NCI-H1694 treated with DMSO at 0.1 percent for 48 hours (cell line): ENCODE results near the gene SDR9C7.
"Not testable (repeated sequence)": the region's sequence is repeated elsewhere in the genome, so short reads cannot be mapped to it uniquely, and the experiment has no call there.

ENCODE experiments used
- DNase-seq: peaks from one replicate; lab custom pipeline; 2025; lab: John Stamatoyannopoulos, UW

SDR9C7 gene

GRCh38 chr12:56953314-56953713 lies 19.1 kb upstream of the SDR9C7 start:
- DNase-seq: no peak

- DNase-seq: no peak
Measured at GRCh38 chr12:56951582-56952339, 17.6 kb upstream of the SDR9C7 start.

- DNase-seq: no peak
Measured at GRCh38 chr12:56948881-56949280, 14.7 kb upstream of the SDR9C7 start.

- DNase-seq: no peak
Measured at GRCh38 chr12:56948457-56948777, 14.2 kb upstream of the SDR9C7 start.

- no peak for DNase-seq
Measured at GRCh38 chr12:56947633-56948456, 13.6 kb upstream of the SDR9C7 start.

- DNase-seq: no peak
Measured at GRCh38 chr12:56943878-56944277, 9.7 kb upstream of the SDR9C7 start.

GRCh38 chr12:56943374-56943773 lies 9.2 kb upstream of the SDR9C7 start:
- not testable (repeated sequence) for DNase-seq

GRCh38 chr12:56941299-56942017 lies 7.2 kb upstream of the SDR9C7 start:
- DNase-seq: no peak

GRCh38 chr12:56940942-56941298 lies 6.7 kb upstream of the SDR9C7 start:
- DNase-seq: not testable (repeated sequence)

- DNase-seq: no peak
Measured at GRCh38 chr12:56935752-56936151, 1.5 kb upstream of the SDR9C7 start.

GRCh38 chr12:56935157-56935556 lies 949 bp upstream of the SDR9C7 start:
- DNase-seq: no peak

GRCh38 chr12:56932867-56933266 lies 1.3 kb downstream of the SDR9C7 start:
- no peak for DNase-seq

- no peak for DNase-seq
Measured at GRCh38 chr12:56932146-56932545, 2.1 kb downstream of the SDR9C7 start.

- DNase-seq: no peak
Measured at GRCh38 chr12:56931474-56931978, 2.7 kb downstream of the SDR9C7 start.

- DNase-seq: no peak
Measured at GRCh38 chr12:56930241-56930640, 4.0 kb downstream of the SDR9C7 start.

- no peak for DNase-seq
Measured at GRCh38 chr12:56929780-56930179, 4.4 kb downstream of the SDR9C7 start.

- no peak for DNase-seq
Measured at GRCh38 chr12:56928262-56928661, 5.9 kb downstream of the SDR9C7 start.

GRCh38 chr12:56927281-56927680 lies 6.9 kb downstream of the SDR9C7 start:
- DNase-seq: no peak

- no peak for DNase-seq
Measured at GRCh38 chr12:56922031-56922430, 12.2 kb downstream of the SDR9C7 start.

- no peak for DNase-seq
Measured at GRCh38 chr12:56921346-56921745, 12.9 kb downstream of the SDR9C7 start.

- not testable (repeated sequence) for DNase-seq
Measured at GRCh38 chr12:56918139-56918538, 16.1 kb downstream of the SDR9C7 start.

- DNase-seq: no peak
Measured at GRCh38 chr12:56916996-56917333, 17.2 kb downstream of the SDR9C7 start.
